GM23248 (cell line): ENCODE data around the gene ABHD2. TPM values are rescaled to one million over a fixed set of nuclear protein-coding genes. Genes with fewer than 3 reads are reported as not detected.

Experiments
- DNase-seq: peaks from one replicate; pipeline ENCODE4 v3.0.0-alpha.2; 2015
- H2AFZ ChIP-seq: fragments of 200-600 bp; sonication (generic); 2 replicates; pipeline ENCODE4 v1.6.1; 2016; ENCODE audit warnings: antibody characterized with exemption
- H3F3A ChIP-seq: fragments of 200-600 bp; sonication (generic); 2 replicates; pipeline ENCODE4 v1.6.1; 2016; ENCODE audit warnings: mild to moderate bottlenecking, antibody characterized with exemption, mixed run types; ENCODE audit not compliant: insufficient read depth
- H3K27ac ChIP-seq: fragments of 200-600 bp; sonication (generic); 2 replicates; pipeline ENCODE4 v1.5.1; 2016; ENCODE audit warnings: mild to moderate bottlenecking
- H3K27me3 ChIP-seq: fragments of 200-600 bp; sonication (generic); replicated peaks from 2 replicates; pipeline ENCODE4 v1.6.1; 2016; ENCODE audit warnings: mild to moderate bottlenecking; ENCODE audit not compliant: insufficient read depth
- H3K36me3 ChIP-seq: fragments of 200-600 bp; sonication (generic); 2 replicates; pipeline ENCODE4 v1.6.1; 2016; ENCODE audit warnings: low read depth, mild to moderate bottlenecking
- H3K4me1 ChIP-seq: fragments of 200-600 bp; sonication (generic); 2 replicates; pipeline ENCODE4 v1.6.1; 2016; ENCODE audit warnings: mild to moderate bottlenecking; ENCODE audit not compliant: insufficient read depth
- H3K4me2 ChIP-seq: fragments of 200-600 bp; sonication (generic); one replicate; pipeline ENCODE4 v1.6.1; 2016; ENCODE audit warnings: mild to moderate bottlenecking; ENCODE audit not compliant: unreplicated experiment
- H3K4me3 ChIP-seq: fragments of 200-600 bp; sonication (generic); 2 replicates; pipeline ENCODE4 v1.5.1; 2016; ENCODE audit warnings: mild to moderate bottlenecking
- H3K79me2 ChIP-seq: fragments of 200-600 bp; sonication (generic); 2 replicates; pipeline ENCODE4 v1.6.1; 2016; ENCODE audit warnings: mild to moderate bottlenecking; ENCODE audit not compliant: insufficient read depth
- H3K9ac ChIP-seq: fragments of 200-600 bp; sonication (generic); 2 replicates; pipeline ENCODE4 v1.6.1; 2016; ENCODE audit warnings: mild to moderate bottlenecking
- H3K9me2 ChIP-seq: fragments of 200-600 bp; sonication (generic); 2 replicates; pipeline ENCODE4 v1.6.1; 2016; ENCODE audit warnings: mixed run types, mild to moderate bottlenecking, moderate library complexity; ENCODE audit not compliant: insufficient read depth
- H3K9me3 ChIP-seq: fragments of 200-600 bp; sonication (generic); one replicate; pipeline ENCODE4 v1.6.1; 2017; ENCODE audit warnings: low read depth
- H4K20me1 ChIP-seq: fragments of 200-600 bp; sonication (generic); 2 replicates; pipeline ENCODE4 v1.6.0; 2016; ENCODE audit not compliant: insufficient read depth
- EZH2 ChIP-seq: fragments of 200-600 bp; sonication (generic); IDR thresholded peaks from 2 replicates; pipeline ENCODE4 v1.6.1; 2018; ENCODE audit warnings: antibody characterized with exemption, mild to moderate bottlenecking; ENCODE audit not compliant: insufficient read depth, poor library complexity, severe bottlenecking
- EZH2phosphoT487 ChIP-seq: fragments of 200-600 bp; sonication (generic); IDR thresholded peaks from 2 replicates; pipeline ENCODE4 v1.6.1; 2018; ENCODE audit warnings: antibody characterized with exemption, moderate library complexity, mild to moderate bottlenecking, low read depth; ENCODE audit not compliant: insufficient read depth
- WGBS, 2 experiments: methylation state at CpG; one replicate each; pipeline ENCODE4 v1.1.6; 2015 to 2017; ENCODE audit warnings: low lambda C conversion rate in 2 of 2, low coverage in 1 of 2; ENCODE audit errors: missing lambda C conversion rate in 2 of 2; 5-methylcytosine and 5-hydroxymethylcytosine counted together
- in situ Hi-C: fragments of 300-500 bp; cut with MboI; formaldehyde crosslinking; loops from 2 replicates; pipeline ENCODE4 v1.15.0; 2020
- polyA plus RNA-seq: library from polyadenylated mRNA; unstranded; fragments of >200 nt; fragmentation: Nextera tagmentation; extraction: Ambion mirVana; gene quantifications from 2 replicates; pipeline ENCODE4 v1.2.1, GENCODE V29; 2016
- total RNA-seq: library from RNA; depleted of rRNA; stranded (reverse); fragments of >200 nt; shearing (Covaris generic); gene quantifications from 2 replicates; pipeline ENCODE4 v1.2.3, GENCODE V29; 2014; rRNA removed

Gene ABHD2
- 24.2 and 28.7 TPM in 2 replicates for total RNA-seq
- polyA plus RNA-seq: 13.5 and 17.6 TPM in 2 replicates

DNA sequence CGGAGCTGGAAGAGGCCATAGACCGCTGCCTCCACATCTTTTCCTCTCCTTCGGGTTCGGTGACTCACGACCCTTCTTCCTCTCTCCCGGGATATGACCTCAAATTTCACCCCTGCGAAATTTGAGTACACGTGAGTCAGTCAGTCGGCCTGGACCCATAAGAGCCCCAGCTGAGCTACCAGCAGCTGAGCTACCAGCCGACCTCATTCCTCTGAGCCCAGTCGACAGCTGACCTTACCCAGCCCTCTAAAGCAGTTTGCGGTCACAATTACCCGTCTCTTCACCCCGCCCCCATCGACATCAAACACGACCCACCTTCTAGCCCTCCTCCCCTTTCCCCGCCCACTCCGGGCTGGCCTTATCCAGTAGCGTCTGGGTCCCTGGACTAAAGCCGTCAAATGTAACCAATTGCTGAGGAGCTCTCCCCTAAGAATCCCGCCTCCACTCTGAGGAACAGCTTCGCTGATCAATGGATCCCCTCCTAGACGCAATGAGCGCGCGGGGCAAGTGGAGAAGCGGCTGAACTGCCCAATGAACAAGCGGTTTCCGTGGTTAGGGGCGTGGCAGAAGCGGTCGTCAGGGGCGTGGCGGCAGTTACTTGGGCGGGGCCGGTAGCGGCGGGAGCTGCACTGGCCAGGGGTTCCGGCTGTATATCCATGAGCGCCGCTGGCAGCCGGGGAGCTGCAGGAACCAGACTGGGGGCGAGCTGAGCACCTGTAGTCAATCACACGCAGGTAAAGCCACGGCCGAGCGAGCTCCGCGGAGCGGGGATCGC is at the start of gene ABHD2:
Gene ABHD2, plus strand, starts transcription at position 627 of the 775 bp plus-strand sequence. CDS start 27,872 bp downstream, outside the sequence.
- no peaks in the 10 kb centered on the region for H3K9me2 ChIP-seq
- peak within 1 kb of the TSS; percentile 69 for H2AFZ ChIP-seq
- peak within 1 kb of the TSS; percentile 84 for H3K9ac ChIP-seq
- 0 to 1% methylated on average over 44 to 51 of the region's 51 CpGs for WGBS, 2 experiments
- in situ Hi-C loops: no loop called here
- H3K4me2 ChIP-seq: peak within 1 kb of the TSS; percentile 80
- no peaks in the 10 kb centered on the region for H3K36me3 ChIP-seq
- peak; percentile 100 for DNase-seq
- no peaks in the 10 kb centered on the region for H3K9me3 ChIP-seq
- peak within 1 kb of the TSS; percentile 86 for H3K27ac ChIP-seq
- no peaks in the 10 kb centered on the region for H4K20me1 ChIP-seq
- TF ChIP-seq EZH2phosphoT487: no peak
- no peak for TF ChIP-seq EZH2
- peaks cover 26% of the 10 kb centered on the region for H3F3A ChIP-seq
- peak within 1 kb of the TSS; percentile 86 for H3K4me3 ChIP-seq
- H3K27me3 ChIP-seq: no peaks in the 10 kb centered on the region
- H3K4me1 ChIP-seq: peaks cover 23% of the 10 kb centered on the region
- H3K79me2 ChIP-seq: peaks cover 27% of the 10 kb centered on the region

- 78 to 83% methylated on average over 5 of the region's 5 CpGs for WGBS, 2 experiments
- Histone ChIP-seq H3K4me2 (no peak overlapping the region), H3F3A (no peaks in the 10 kb centered on the region), H3K9me2 (no peaks in the 10 kb centered on the region), H4K20me1 (no peaks in the 10 kb centered on the region), H3K9me3 (no peaks in the 10 kb centered on the region), H3K4me3 (no peak overlapping the region), H3K9ac (no peak overlapping the region), H3K79me2 (no peaks in the 10 kb centered on the region), H3K27me3 (no peaks in the 10 kb centered on the region), H3K36me3 (no peaks in the 10 kb centered on the region), H3K27ac (no peak overlapping the region), H3K4me1 (no peaks in the 10 kb centered on the region; the same call in 1 of the 2 replicates), H2AFZ (no peak overlapping the region)
- DNase-seq: no peak
- TF ChIP-seq EZH2phosphoT487 (no peak), EZH2 (no peak)
- in situ Hi-C loops: no loop called here
These were observed 49.1 kb upstream of the ABHD2 start for GRCh38 chr15:89039142-89039541.

DNA sequence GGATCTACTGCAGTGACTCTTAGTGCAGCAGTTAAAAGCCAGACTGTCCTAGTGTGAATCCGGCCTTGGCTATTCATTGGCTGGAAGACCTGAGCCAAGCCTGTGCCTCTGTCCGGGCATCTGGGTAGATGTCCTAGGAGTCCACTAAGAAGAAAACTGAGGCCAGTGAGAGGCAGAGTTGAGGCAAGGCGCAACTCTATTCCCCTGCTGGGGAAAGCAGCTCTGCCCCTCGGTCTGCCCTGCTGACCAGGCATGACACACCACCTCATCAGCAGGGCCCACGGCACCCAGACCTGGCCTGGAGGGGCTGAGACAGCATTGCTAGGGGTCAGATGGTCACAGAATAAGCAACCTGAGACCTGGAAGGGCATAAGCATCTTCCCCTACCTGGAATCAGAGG is 46.7 kb upstream of the ABHD2 start:
- WGBS, 2 experiments: 74 to 89% methylated on average over 5 of the region's 5 CpGs
- in situ Hi-C loops: no loop called here
- Histone ChIP-seq H3K9me2 (no peaks in the 10 kb centered on the region), H3K9ac (no peak overlapping the region), H3K27ac (no peak overlapping the region; the same call in 1 of the 2 replicates), H3F3A (no peaks in the 10 kb centered on the region), H3K9me3 (no peaks in the 10 kb centered on the region), H3K4me3 (no peak overlapping the region), H3K27me3 (no peaks in the 10 kb centered on the region), H3K79me2 (no peaks in the 10 kb centered on the region), H3K4me1 (no peaks in the 10 kb centered on the region; the same call in 1 of the 2 replicates), H4K20me1 (no peaks in the 10 kb centered on the region), H3K36me3 (no peaks in the 10 kb centered on the region), H2AFZ (peak overlapping the region; percentile 24; the same call in 1 of the 2 replicates), H3K4me2 (peak overlapping the region; percentile 13)
- DNase-seq: no peak
- no peak for TF ChIP-seq EZH2
- TF ChIP-seq EZH2phosphoT487: no peak

GRCh38 chr15:89042387-89042786 is 45.9 kb upstream of the ABHD2 start:
- Histone ChIP-seq H3K27ac (no peak overlapping the region), H3K9me2 (no peaks in the 10 kb centered on the region), H3K4me1 (no peaks in the 10 kb centered on the region; the same call in 1 of the 2 replicates), H3F3A (no peaks in the 10 kb centered on the region), H3K27me3 (no peaks in the 10 kb centered on the region), H3K9me3 (no peaks in the 10 kb centered on the region), H3K36me3 (no peaks in the 10 kb centered on the region), H3K4me3 (no peak overlapping the region), H3K79me2 (no peaks in the 10 kb centered on the region), H2AFZ (no peak overlapping the region), H3K4me2 (no peak overlapping the region), H4K20me1 (no peaks in the 10 kb centered on the region), H3K9ac (no peak overlapping the region)
- no peak for DNase-seq
- in situ Hi-C loops: no loop called here
- WGBS, 2 experiments: 73% methylated on average over 5 of the region's 5 CpGs
- no peak for TF ChIP-seq EZH2phosphoT487
- no peak for TF ChIP-seq EZH2
